HK-2 (cell line): ENCODE results near the gene PCSK1N.
"Not testable (repeated sequence)": the region's sequence is repeated elsewhere in the genome, so short reads cannot be mapped to it uniquely, and the experiment has no call there.

Experiments used
- DNase-seq: peaks from one replicate; pipeline ENCODE4 v3.0.0-alpha.2; 2018; ENCODE audit not compliant: unreplicated experiment

PCSK1N gene, protein sequence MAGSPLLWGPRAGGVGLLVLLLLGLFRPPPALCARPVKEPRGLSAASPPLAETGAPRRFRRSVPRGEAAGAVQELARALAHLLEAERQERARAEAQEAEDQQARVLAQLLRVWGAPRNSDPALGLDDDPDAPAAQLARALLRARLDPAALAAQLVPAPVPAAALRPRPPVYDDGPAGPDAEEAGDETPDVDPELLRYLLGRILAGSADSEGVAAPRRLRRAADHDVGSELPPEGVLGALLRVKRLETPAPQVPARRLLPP

GRCh38 chrX:48835524-48836329 is at the start of gene PCSK1N:
Gene PCSK1N, minus strand, starts transcription at chrX:48835610. Its CDS starts 78 bp downstream, at chrX:48835532.
- DNase-seq, result peak; percentile 34

DNA sequence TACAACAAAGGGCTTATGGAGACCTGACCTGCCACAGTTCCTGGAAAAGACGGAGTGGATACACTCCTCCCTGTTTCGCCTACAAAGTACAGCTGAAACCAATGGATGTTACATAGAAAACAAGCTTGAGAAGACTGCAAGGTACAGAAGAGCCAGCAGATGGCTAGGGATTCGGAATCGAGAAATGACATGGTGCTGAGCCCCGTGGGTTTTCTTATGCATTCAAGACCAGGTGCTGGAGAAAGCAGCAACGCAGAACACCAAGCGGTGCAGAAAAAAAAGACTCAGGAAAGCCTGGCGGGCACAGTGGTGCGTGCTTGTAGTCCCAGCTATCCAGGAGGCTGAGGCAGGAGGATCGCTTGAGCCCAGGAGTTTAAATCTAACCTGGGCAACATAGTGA is 48.3 kb upstream of the PCSK1N start:
- no peak for DNase-seq

GRCh38 chrX:48876944-48877343 is 41.5 kb upstream of the PCSK1N start:
- not testable (repeated sequence) for DNase-seq

DNA sequence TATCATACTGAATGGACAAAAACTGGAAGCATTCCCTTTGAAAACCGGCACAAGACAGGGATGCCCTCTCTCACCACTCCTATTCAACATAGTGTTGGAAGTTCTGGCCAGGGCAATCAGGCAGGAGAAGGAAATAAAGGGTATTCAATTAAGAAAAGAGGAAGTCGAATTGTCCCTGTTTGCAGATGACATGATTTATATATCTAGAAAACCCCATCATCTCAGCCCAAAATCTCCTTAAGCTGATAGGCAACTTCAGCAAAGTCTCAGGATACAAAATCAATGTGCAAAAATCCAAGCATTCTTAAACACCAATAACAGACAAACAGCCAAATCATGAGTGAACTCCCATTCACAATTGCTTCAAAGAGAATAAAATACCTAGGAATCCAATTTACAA is 36.6 kb upstream of the PCSK1N start:
- DNase-seq, result not testable (repeated sequence)

GRCh38 chrX:48864210-48864609 is 28.8 kb upstream of the PCSK1N start:
- peak; percentile 11 for DNase-seq

GRCh38 chrX:48854898-48855297 is 19.5 kb upstream of the PCSK1N start:
- DNase-seq, result no peak

GRCh38 chrX:48854121-48854804 is 18.9 kb upstream of the PCSK1N start:
- not testable (repeated sequence) for DNase-seq

DNA sequence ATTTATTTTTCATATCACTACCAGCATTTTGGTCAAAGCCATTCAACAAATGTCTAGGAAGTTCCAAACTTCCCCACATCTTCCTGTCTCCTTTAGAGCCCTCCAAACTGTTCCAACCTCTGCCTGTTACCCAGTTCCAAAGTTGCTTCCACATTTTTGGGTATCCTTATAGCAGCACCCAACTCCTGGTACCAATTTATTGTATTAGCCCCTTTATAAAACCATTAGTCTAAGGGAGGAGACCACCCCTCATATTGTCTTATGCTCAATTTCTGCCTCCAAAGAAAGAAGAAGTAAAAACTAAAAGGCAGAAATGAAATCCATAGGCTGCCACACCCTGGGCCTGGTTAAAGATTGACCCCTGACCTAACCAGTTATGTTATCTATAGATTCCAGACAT is 18.1 kb upstream of the PCSK1N start:
- DNase-seq, result not testable (repeated sequence)

DNA sequence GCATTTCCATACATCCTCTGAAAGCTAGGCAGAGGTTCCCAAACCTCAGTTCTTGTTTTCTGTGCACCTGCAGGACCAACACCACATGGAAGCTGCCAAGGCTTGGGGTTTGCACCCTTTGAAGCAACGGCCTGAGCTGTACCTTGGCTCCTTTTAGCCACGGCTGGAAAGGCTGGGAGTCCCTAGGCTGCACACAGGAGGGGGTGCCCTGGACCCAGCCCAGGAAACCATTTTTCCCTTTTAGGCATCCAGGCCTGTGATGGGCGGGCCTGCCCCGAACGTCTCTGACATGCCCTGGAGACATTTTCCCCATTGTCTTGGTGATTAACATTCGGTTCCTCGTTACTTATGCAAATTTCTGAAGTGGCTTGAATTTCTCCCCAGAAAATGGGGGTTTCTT is 17.4 kb upstream of the PCSK1N start:
- DNase-seq, result no peak

DNA sequence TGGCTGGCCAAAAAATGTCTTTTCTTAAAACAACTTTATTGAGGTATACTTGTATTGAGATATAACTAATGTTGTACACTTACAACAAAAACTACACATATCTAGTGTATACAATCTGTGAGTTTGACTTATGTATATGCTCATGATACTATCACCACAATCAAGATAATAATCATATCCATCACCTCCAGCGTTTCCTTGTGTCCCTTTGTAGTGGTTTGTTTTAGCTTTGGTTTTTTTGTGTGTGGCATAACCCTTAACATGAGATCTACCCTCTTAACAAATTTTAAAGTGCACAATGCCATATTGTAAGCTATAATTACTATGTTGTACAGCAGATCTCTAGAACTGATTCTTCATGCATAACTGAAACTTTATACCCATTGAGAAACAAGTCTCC is 13.4 kb upstream of the PCSK1N start:
- no peak for DNase-seq

- DNase-seq, result no peak
Measured at GRCh38 chrX:48839686-48840085, 4.3 kb upstream of the PCSK1N start.

GRCh38 chrX:48834383-48834709 is 1.1 kb downstream of the PCSK1N start:
- DNase-seq, result no peak

- no peak for DNase-seq
Measured at GRCh38 chrX:48833542-48834138, 1.8 kb downstream of the PCSK1N start.

- DNase-seq, result no peak
Measured at GRCh38 chrX:48831909-48832291, 3.5 kb downstream of the PCSK1N start.

GRCh38 chrX:48831136-48831908 is 4.1 kb downstream of the PCSK1N start:
- no peak for DNase-seq

DNA sequence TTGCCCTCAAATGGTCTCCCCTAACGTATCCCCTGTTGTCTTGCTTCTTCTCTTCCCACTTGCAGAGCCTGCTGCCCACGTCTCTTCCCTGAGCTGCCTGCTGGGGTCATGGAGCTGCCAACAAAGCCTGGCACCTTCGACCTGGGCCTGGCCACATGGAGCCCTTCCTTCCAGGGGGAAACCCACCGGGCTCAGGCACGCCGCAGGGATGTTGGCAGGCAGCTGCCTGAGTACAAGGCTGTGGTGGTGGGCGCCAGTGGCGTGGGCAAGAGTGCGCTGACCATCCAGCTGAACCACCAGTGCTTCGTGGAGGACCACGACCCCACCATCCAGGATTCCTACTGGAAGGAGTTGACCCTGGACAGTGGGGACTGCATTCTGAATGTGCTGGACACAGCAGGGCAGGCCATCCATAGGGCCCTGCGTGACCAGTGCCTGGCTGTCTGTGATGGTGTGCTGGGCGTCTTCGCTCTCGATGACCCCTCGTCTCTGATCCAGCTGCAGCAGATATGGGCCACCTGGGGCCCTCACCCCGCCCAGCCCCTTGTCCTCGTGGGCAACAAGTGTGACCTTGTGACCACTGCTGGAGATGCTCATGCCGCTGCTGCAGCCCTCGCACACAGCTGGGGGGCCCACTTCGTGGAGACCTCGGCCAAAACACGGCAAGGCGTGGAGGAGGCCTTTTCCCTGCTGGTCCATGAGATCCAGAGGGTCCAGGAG is 6.2 kb downstream of the PCSK1N start:
- DNase-seq, result no peak

DNA sequence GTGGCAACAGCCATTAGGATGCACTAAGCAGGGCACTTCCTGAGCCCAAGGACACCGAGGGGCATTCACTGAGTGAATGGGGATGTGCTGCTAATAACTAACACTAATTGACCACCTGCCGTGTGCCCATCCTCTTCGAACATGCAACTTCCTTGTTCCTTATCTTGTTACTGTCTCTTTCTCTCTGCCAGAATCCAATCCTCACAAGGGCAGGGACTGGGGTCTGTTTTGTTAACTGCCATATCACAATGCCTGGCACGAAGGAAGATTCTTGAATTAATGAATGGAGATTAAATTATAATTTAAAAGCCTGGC is 7.8 kb downstream of the PCSK1N start:
- DNase-seq, result no peak

DNA sequence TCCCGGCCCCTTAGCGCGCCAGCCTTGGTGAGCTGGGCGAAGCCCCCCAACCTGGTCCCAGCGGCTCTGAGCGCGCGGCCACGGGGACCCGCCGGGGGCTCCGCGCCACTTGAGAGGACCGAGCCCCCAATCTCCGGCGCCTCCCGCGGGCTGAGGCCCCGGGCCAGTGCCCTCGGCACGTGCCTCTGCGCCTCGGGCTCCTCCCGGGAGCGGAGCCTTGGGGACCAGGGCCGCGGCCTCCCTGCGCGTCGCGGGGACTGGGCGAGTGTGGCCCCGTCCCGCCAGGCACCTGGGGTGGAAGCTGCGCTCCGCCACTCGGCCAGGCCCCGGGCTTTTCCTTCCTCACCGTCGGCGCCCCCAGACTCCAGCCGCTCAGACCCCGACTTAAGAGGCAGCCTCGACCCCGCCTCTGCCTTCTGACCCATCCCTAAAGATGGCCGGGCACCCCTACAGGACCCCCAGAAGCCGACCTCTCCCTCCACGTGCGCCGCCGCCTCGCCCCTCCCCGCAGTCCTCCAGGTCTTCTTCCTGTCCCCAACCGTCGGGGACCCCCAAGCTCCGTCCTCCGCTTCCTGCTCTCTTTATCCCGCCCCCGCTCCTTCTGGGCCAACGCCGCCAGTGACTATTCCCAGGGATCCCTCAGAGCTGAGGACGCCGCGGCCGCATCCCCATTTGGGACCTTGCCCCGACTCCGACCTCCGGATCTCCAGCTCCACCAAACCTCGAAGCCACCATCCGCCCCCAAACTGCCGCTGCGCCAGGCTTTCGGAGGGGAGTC is 8.3 kb downstream of the PCSK1N start:
- no peak for DNase-seq

DNA sequence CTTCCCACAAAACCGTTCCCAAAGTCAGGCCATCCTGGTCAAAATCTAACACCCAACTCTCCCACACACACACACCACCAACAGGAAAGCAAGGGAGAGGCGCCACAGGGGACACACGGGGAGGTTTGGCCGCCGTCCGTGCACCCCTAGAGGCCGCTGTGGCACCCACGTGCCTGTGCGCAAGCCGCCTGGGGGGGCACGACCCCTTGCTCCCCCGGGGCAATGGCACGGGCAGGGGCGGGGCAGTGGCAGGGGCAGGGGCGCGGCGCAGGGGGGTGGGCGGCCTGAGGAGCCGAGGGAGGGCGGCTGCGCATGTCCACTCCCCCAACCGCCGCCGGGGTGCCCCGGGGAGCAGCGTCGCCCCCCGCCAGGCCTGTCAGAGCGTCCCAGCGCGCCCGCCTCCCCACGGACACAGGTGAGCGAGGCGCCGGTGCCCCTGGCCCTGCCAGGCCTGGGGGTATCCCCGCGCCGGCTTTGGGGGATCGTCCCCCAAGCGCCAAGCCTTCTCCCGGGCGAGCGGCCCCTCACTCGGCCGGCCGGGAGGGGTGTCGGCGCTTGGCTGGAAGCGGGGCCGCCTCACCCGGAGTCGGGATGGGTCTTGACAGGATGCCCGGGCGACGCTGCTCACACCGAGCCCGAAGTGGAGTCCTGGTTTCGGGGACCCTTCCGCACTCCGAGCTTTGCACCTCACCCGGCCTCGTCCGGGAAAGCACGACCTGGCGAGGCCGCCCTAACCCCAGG is 9.1 kb downstream of the PCSK1N start, which contains the start of gene ERAS:
Gene ERAS, plus strand, starts transcription at position 379 of the 741 bp plus-strand sequence. CDS start 2,611 bp downstream, outside the sequence.
- DNase-seq, result no peak

DNA sequence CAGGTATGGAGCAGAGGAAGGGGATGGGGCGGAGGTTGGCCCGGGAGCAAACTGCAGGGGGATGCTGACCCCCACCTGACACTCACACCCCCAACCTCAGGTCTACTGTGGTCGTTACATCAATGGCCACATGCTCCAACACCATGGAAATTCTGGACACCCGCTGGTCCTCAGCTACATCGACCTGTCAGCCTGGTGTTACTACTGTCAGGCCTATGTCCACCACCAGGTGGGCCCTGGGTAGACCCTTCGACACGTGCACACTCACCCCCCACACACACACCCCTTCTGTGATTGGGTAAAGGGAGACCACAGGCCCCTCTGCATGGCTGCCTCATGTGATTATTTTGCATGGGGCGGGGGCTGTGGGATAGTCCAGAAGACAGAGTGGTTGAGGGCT is 11.3 kb downstream of the PCSK1N start:
- no peak for DNase-seq
